Caco-2 (cell line): Measurements from ENCODE around the gene ARHGEF33. TPM values are rescaled to one million over a fixed set of nuclear protein-coding genes. Genes with fewer than 3 reads are reported as not detected.

Experiments
- BruUV-seq: library from RNA; stranded (reverse); fragments of 400-500 nt; replicated peaks from 2 replicates; lab custom pipeline; 2021; lab: Mats Ljungman, UMichigan
- CTCF ChIA-PET: fragments of 300-600 bp; sonication (Branson Sonifier 250); formaldehyde crosslinking; loops from one replicate; lab custom pipeline; 2022; ENCODE audit warnings: antibody characterized with exemption; lab: Charles Lee
- POLR2A ChIA-PET: fragments of 300-600 bp; sonication (Branson Sonifier 250); formaldehyde crosslinking; loops from one replicate; lab custom pipeline; 2022; ENCODE audit warnings: antibody characterized with exemption; lab: Charles Lee
- DNase-seq, 2 experiments: peaks; one replicate each; pipeline versions ENCODE4 v3.0.0 to v3.0.0-alpha.2; 2020 to 2022
- H3K27me3 ChIP-seq: replicated peaks from 2 replicates; pipeline ENCODE4 v1.6.0; 2011; ENCODE audit warnings: low read length; ENCODE audit not compliant: control insufficient read depth, insufficient read depth
- H3K36me3 ChIP-seq: 2 replicates; pipeline ENCODE4 v1.5.1; 2011; ENCODE audit warnings: low read length; ENCODE audit not compliant: control insufficient read depth, insufficient read depth
- H3K4me1 ChIP-seq: fragments of 250-450 bp; sonication (Bioruptor Pico); 2 replicates; pipeline ENCODE4 v1.5.1; 2020; ENCODE audit warnings: mild to moderate bottlenecking
- H3K4me3 ChIP-seq: 2 replicates; pipeline ENCODE4 v1.5.1; 2011; ENCODE audit warnings: low read depth, mild to moderate bottlenecking, control low read depth, low read length
- H3K9me3 ChIP-seq: fragments of 250-450 bp; sonication (Bioruptor Pico); 2 replicates; pipeline ENCODE4 v1.5.1; 2020; ENCODE audit warnings: mild to moderate bottlenecking, moderate library complexity
- H3K27ac Mint-ChIP-seq: one replicate; pipeline ENCODE4 v1.8.0; 2022; ENCODE audit warnings: mixed read lengths; ENCODE audit not compliant: unreplicated experiment
- H3K27me3 Mint-ChIP-seq: one replicate; pipeline ENCODE4 v1.8.0; 2022; ENCODE audit warnings: mixed read lengths; ENCODE audit not compliant: insufficient read depth, unreplicated experiment
- H3K36me3 Mint-ChIP-seq: one replicate; pipeline ENCODE4 v1.8.0; 2022; ENCODE audit warnings: mild to moderate bottlenecking, mixed read lengths; ENCODE audit not compliant: insufficient read depth, unreplicated experiment
- H3K4me1 Mint-ChIP-seq: one replicate; pipeline ENCODE4 v1.8.0; 2022; ENCODE audit warnings: low read depth, mixed read lengths; ENCODE audit not compliant: unreplicated experiment
- H3K4me3 Mint-ChIP-seq: one replicate; pipeline ENCODE4 v1.8.0; 2022; ENCODE audit warnings: mild to moderate bottlenecking, moderate library complexity, mixed read lengths; ENCODE audit not compliant: unreplicated experiment
- H3K9me3 Mint-ChIP-seq: one replicate; pipeline ENCODE4 v1.8.0; 2022; ENCODE audit warnings: mixed read lengths; ENCODE audit not compliant: unreplicated experiment
- CTCF ChIP-seq, 2 experiments: fragments of 200-600 bp in 1 of 2; IDR thresholded peaks; 1 replicate in 1 of 2; 2 replicates in 1 of 2; pipeline versions ENCODE4 v1.5.1 to v1.8.0; 2011 to 2022; ENCODE audit warnings: antibody characterized with exemption in 1 of 2, control low read depth in 1 of 2, inconsistent platforms in 1 of 2, low read depth in 1 of 2, low read length in 1 of 2, mild to moderate bottlenecking in 1 of 2, moderate library complexity in 1 of 2; ENCODE audit not compliant: insufficient read depth in 1 of 2, severe bottlenecking in 1 of 2, unreplicated experiment in 1 of 2
- intact Hi-C: fragments of 100-400 bp; cut with micrococcal nuclease; formaldehyde crosslinking; loops from one replicate; pipeline ENCODE4 v1.10.0; 2022; ENCODE audit not compliant: unreplicated experiment
- total RNA-seq: library from RNA; stranded (reverse); gene quantifications from 2 replicates; pipeline ENCODE4 v1.2.3, GENCODE V29; 2022

The ARHGEF33 gene
- total RNA-seq, 1 experiment from 2014 or later: not detected

GRCh38 chr2:38978908-38979307, 89.2 kb downstream of the ARHGEF33 start:
- Mint-ChIP-seq H3K27me3 (no peaks in the 10 kb centered on the region), H3K36me3 (peaks cover 13% of the 10 kb centered on the region), H3K4me3 (no peak overlapping the region), H3K9me3 (no peaks in the 10 kb centered on the region), H3K4me1 (no peaks in the 10 kb centered on the region), H3K27ac (no peak overlapping the region)
- intact Hi-C loops: no loop called here
- Histone ChIP-seq H3K36me3 (no peaks in the 10 kb centered on the region), H3K4me1 (no peaks in the 10 kb centered on the region), H3K27me3 (no peaks in the 10 kb centered on the region), H3K4me3 (no peak overlapping the region), H3K9me3 (no peaks in the 10 kb centered on the region)
- ChIA-PET POLR2A (interaction anchor here (0.6 kb wide), 1 partner anchor 227 kb away, joined by 5 read pairs; the partner anchor contains the start of gene SRSF7), CTCF (interaction anchor here (0.6 kb wide), 1 partner anchor 31 kb away, joined by 3 read pairs; no protein-coding TSS in a partner anchor)
- no peak for DNase-seq
- no TSS peak for BruUV-seq
- no peak for TF ChIP-seq CTCF (IDR thresholded peaks at IDR 0.05; ENCODE audit: insufficient read depth in 1 of 2, low read depth in 1 of 2, low read length in 1 of 2, severe bottlenecking in 1 of 2, unreplicated experiment in 1 of 2)

DNA sequence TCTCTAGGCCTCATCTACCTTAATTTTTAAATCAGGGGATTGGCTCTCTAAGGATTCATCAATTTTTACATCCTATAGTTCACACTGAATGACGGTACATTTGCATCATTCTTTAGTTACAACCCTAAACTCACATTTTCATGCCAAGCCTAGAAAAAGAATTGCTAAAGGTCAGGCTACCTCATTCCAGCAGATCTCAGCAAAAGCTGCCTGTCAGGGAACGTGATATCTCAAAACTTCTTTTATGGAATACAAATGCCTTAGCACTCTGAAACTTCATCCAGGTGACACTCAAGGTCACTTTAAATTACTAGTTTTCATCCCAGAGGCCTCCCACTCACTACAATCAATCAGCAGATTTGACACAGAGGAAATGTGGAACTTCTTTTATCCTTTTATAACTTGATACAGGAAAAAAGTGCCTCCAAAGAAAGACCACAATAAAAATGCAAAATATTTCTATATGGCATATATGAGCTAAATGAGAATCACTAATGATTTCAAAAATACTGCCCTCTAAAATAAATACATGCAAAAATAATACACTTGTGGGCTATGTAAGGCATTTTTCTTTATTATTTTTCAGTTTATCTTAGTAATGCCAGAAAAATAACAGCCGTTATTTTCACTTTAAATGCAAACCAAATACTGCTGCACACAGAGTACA, 91.5 kb downstream of the ARHGEF33 start:
- H3K9me3 ChIP-seq: no peaks in the 10 kb centered on the region
- Mint-ChIP-seq H3K9me3 (no peaks in the 10 kb centered on the region), H3K4me1 (no peaks in the 10 kb centered on the region), H3K4me3 (no peak overlapping the region), H3K27ac (no peak overlapping the region), H3K36me3 (peaks cover 29% of the 10 kb centered on the region), H3K27me3 (no peaks in the 10 kb centered on the region)
- TF ChIP-seq CTCF (IDR thresholded peaks at IDR 0.05; ENCODE audit: insufficient read depth in 1 of 2, low read depth in 1 of 2, low read length in 1 of 2, severe bottlenecking in 1 of 2, unreplicated experiment in 1 of 2): no peak
- no peak overlapping the region for H3K4me3 ChIP-seq
- no peaks in the 10 kb centered on the region for H3K4me1 ChIP-seq
- H3K36me3 ChIP-seq: no peaks in the 10 kb centered on the region
- intact Hi-C loops: no loop called here
- BruUV-seq: no TSS peak
- POLR2A ChIA-PET: no interaction called here
- CTCF ChIA-PET: no interaction called here
- H3K27me3 ChIP-seq: no peaks in the 10 kb centered on the region
- DNase-seq: no peak

GRCh38 chr2:38981670-38982357, 92.1 kb downstream of the ARHGEF33 start:
- Histone ChIP-seq H3K27me3 (no peaks in the 10 kb centered on the region), H3K36me3 (no peaks in the 10 kb centered on the region), H3K4me1 (no peaks in the 10 kb centered on the region), H3K4me3 (no peak overlapping the region), H3K9me3 (no peaks in the 10 kb centered on the region)
- BruUV-seq: no TSS peak
- Mint-ChIP-seq H3K27ac (no peak overlapping the region), H3K4me1 (no peaks in the 10 kb centered on the region), H3K4me3 (no peak overlapping the region), H3K36me3 (peaks cover 32% of the 10 kb centered on the region), H3K27me3 (no peaks in the 10 kb centered on the region), H3K9me3 (no peaks in the 10 kb centered on the region)
- CTCF ChIA-PET: interaction anchor here (0.6 kb wide), 1 partner anchor 1568 kb away, joined by 4 read pairs; no protein-coding TSS in a partner anchor
- TF ChIP-seq CTCF (IDR thresholded peaks at IDR 0.05; ENCODE audit: insufficient read depth in 1 of 2, low read depth in 1 of 2, low read length in 1 of 2, severe bottlenecking in 1 of 2, unreplicated experiment in 1 of 2): no peak
- DNase-seq: no peak
- POLR2A ChIA-PET: no interaction called here
- intact Hi-C loops: no loop called here
